Neural cell (in vitro differentiated cells): ENCODE results near the gene HEPACAM. TPM values are rescaled to one million over a fixed set of nuclear protein-coding genes. Genes with fewer than 3 reads are reported as not detected.
A peak's percentile ranks its signal among the peaks of the same experiment; 100 is the strongest.

ENCODE experiments used
- H2AFZ ChIP-seq: fragments of 200-600, 300-800 bp; sonication (generic), shearing (Covaris generic); 2 replicates; pipeline ENCODE4 v1.6.0; 2014; ENCODE audit warnings: low read depth, mild to moderate bottlenecking, antibody characterized with exemption, low read length, moderate library complexity
- H3F3A ChIP-seq: fragments of 200-600 bp; shearing (Covaris generic); 2 replicates; pipeline ENCODE4 v1.6.1; 2016; ENCODE audit warnings: mild to moderate bottlenecking, moderate library complexity, mixed read lengths, antibody characterized with exemption, low read length; ENCODE audit not compliant: insufficient read depth, poor library complexity, severe bottlenecking
- H3K27ac ChIP-seq: fragments of 200-600, 300-800 bp; sonication (generic), shearing (Covaris generic); 2 replicates; pipeline ENCODE4 v1.5.1; 2014; ENCODE audit warnings: mild to moderate bottlenecking, low read length, moderate library complexity
- H3K27me3 ChIP-seq: fragments of 300-800, 200-600 bp; sonication (generic), shearing (Covaris generic); 2 replicates; pipeline ENCODE4 v1.6.0; 2014; ENCODE audit warnings: mild to moderate bottlenecking, low read depth, low read length, moderate library complexity; ENCODE audit not compliant: insufficient read depth
- H3K36me3 ChIP-seq: fragments of 300-800, 200-600 bp; sonication (generic), shearing (Covaris generic); 2 replicates; pipeline ENCODE4 v1.5.1; 2014; ENCODE audit warnings: mild to moderate bottlenecking, antibody characterized with exemption, low read length, moderate library complexity; ENCODE audit not compliant: insufficient read depth
- H3K4me2 ChIP-seq: fragments of 300-800, 200-600 bp; sonication (generic), shearing (Covaris generic); 2 replicates; pipeline ENCODE4 v1.6.0; 2014; ENCODE audit warnings: mild to moderate bottlenecking, low read length
- H3K4me3 ChIP-seq: fragments of 300-800, 200-600 bp; sonication (generic), shearing (Covaris generic); 2 replicates; pipeline ENCODE4 v1.5.1; 2014; ENCODE audit warnings: mild to moderate bottlenecking, low read length, moderate library complexity
- H3K79me2 ChIP-seq: fragments of 200-600 bp; shearing (Covaris generic); replicated peaks from 2 replicates; pipeline ENCODE4 v1.6.0; 2014; ENCODE audit warnings: mild to moderate bottlenecking, low read length, moderate library complexity; ENCODE audit not compliant: insufficient read depth
- H3K9ac ChIP-seq: fragments of 300-800, 200-600 bp; sonication (generic), shearing (Covaris generic); 2 replicates; pipeline ENCODE4 v1.6.1; 2016; ENCODE audit warnings: mild to moderate bottlenecking, low read length, mixed read lengths
- H3K9me2 ChIP-seq: fragments of 200-600 bp; shearing (Covaris generic); 2 replicates; pipeline ENCODE4 v1.6.1; 2016; ENCODE audit warnings: mild to moderate bottlenecking, low read length, mixed read lengths; ENCODE audit not compliant: insufficient read depth
- H3K9me3 ChIP-seq: fragments of 200-600, 300-800 bp; sonication (generic), shearing (Covaris generic); 2 replicates; pipeline ENCODE4 v1.6.1; 2016; ENCODE audit warnings: mild to moderate bottlenecking, mixed run types, low read length, moderate library complexity, mixed read lengths
- H4K20me1 ChIP-seq: fragments of 200-600 bp; shearing (Covaris generic); 2 replicates; pipeline ENCODE4 v1.6.1; 2016; ENCODE audit warnings: mild to moderate bottlenecking, mixed run types; ENCODE audit not compliant: insufficient read depth
- EP300 ChIP-seq: fragments of 450-650 bp; conservative IDR thresholded peaks from 2 replicates; pipeline ENCODE4 v1.6.1; 2014; ENCODE audit warnings: antibody characterized with exemption, mild to moderate bottlenecking, moderate library complexity; ENCODE audit not compliant: poor library complexity, severe bottlenecking
- EZH2 ChIP-seq: fragments of 200-600, 300-800 bp; shearing (Covaris generic), sonication (generic); IDR thresholded peaks from 2 replicates; pipeline ENCODE4 v1.6.1; 2014; ENCODE audit warnings: antibody characterized with exemption, low read length, borderline replicate concordance, mild to moderate bottlenecking; ENCODE audit not compliant: insufficient read depth, poor library complexity, severe bottlenecking
- MXI1 ChIP-seq: fragments of 450-650 bp; conservative IDR thresholded peaks from 2 replicates; pipeline ENCODE4 v1.6.1; 2014; ENCODE audit warnings: antibody characterized with exemption, mild to moderate bottlenecking; ENCODE audit not compliant: poor library complexity, severe bottlenecking
- POLR2AphosphoS5 ChIP-seq: IDR thresholded peaks from 2 replicates; pipeline ENCODE4 v1.6.1; 2012
- RAD21 ChIP-seq: fragments of 450-650 bp; conservative IDR thresholded peaks from 2 replicates; pipeline ENCODE4 v1.6.1; 2014; ENCODE audit warnings: antibody characterized with exemption, mild to moderate bottlenecking, moderate library complexity
- SMC3 ChIP-seq: fragments of 450-650 bp; conservative IDR thresholded peaks from 2 replicates; pipeline ENCODE4 v1.6.1; 2014; ENCODE audit warnings: antibody characterized with exemption, mild to moderate bottlenecking, moderate library complexity; ENCODE audit not compliant: poor library complexity
- TAF1 ChIP-seq: IDR thresholded peaks from 2 replicates; pipeline ENCODE4 v1.6.1; 2012; ENCODE audit warnings: low read depth
- polyA plus RNA-seq: library from polyadenylated mRNA; depleted of rRNA; stranded (reverse); fragments of >200 nt; gene quantifications from 2 replicates; pipeline ENCODE4 v1.2.3, GENCODE V29; 2014
- TF ChIP-seq, protein P1 (sequence below): fragments of 450-650 bp; IDR thresholded peaks from 2 replicates; pipeline ENCODE4 v1.5.1; 2014; ENCODE audit warnings: antibody characterized with exemption, mild to moderate bottlenecking, moderate library complexity; ENCODE audit not compliant: poor library complexity, severe bottlenecking
- TF ChIP-seq, protein P2 (sequence below): IDR thresholded peaks from 2 replicates; pipeline ENCODE4 v1.6.1; 2012; ENCODE audit warnings: borderline replicate concordance

HEPACAM gene
- polyA plus RNA-seq, 1 donor from 2014 or later, result not detected

DNA sequence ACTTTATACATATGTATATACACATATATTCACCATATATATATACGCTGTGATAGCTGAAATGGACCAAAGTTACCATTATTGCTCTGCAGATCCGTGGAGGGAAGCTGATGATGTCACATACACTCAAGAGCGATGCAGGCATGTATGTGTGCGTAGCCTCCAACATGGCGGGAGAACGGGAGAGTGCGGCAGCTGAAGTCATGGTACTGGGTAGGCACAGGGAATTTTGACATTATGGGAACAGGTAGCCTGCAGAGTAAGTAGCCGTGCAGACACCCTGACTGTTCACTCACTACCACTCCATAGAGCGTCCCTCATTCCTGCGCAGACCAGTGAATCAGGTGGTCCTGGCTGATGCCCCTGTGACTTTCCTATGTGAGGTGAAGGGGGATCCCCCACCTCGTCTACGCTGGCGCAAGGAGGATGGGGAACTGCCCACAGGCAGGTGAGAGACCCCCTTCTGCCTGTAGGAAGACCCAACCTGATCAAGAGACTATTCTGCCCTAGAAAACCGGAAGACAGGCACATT, 65.9 kb downstream of the HEPACAM start:
- H3K9me3 ChIP-seq, result no peaks in the 10 kb centered on the region
- H3K36me3 ChIP-seq, result no peaks in the 10 kb centered on the region
- no peak overlapping the region for H2AFZ ChIP-seq
- H3K4me3 ChIP-seq, result no peak overlapping the region
- no peak for TF ChIP-seq MXI1
- TF ChIP-seq, protein P1, sequence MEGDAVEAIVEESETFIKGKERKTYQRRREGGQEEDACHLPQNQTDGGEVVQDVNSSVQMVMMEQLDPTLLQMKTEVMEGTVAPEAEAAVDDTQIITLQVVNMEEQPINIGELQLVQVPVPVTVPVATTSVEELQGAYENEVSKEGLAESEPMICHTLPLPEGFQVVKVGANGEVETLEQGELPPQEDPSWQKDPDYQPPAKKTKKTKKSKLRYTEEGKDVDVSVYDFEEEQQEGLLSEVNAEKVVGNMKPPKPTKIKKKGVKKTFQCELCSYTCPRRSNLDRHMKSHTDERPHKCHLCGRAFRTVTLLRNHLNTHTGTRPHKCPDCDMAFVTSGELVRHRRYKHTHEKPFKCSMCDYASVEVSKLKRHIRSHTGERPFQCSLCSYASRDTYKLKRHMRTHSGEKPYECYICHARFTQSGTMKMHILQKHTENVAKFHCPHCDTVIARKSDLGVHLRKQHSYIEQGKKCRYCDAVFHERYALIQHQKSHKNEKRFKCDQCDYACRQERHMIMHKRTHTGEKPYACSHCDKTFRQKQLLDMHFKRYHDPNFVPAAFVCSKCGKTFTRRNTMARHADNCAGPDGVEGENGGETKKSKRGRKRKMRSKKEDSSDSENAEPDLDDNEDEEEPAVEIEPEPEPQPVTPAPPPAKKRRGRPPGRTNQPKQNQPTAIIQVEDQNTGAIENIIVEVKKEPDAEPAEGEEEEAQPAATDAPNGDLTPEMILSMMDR, result no peak
- TF ChIP-seq EP300, result no peak
- no peak overlapping the region for H3K4me2 ChIP-seq
- peaks cover 79% of the 10 kb centered on the region for H3K27me3 ChIP-seq
- H4K20me1 ChIP-seq, result no peaks in the 10 kb centered on the region
- no peak overlapping the region for H3K27ac ChIP-seq
- no peaks in the 10 kb centered on the region for H3K9me2 ChIP-seq
- no peaks in the 10 kb centered on the region for H3F3A ChIP-seq
- H3K79me2 ChIP-seq, result no peaks in the 10 kb centered on the region
- no peak overlapping the region for H3K9ac ChIP-seq

DNA sequence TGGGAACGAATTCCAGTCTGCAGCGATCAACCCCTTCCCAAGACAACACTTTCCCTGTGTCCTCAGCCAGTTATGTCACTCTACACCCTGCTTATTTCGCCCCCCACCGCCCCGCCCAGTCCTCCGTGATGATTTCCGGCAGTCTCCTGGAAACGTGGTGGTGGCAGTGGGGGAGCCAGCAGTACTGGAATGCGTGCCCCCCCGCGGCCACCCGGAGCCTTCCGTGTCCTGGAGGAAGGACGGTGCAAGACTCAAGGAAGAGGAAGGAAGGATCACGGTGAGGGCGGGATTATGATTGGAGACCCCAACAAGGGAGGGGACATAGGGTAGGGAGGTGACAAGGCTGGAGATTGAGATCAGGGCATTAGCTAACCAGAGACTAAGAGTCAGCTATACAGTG, 66.5 kb downstream of the HEPACAM start:
- no peak overlapping the region for H3K4me2 ChIP-seq
- H3K36me3 ChIP-seq, result no peaks in the 10 kb centered on the region
- H3K9ac ChIP-seq, result no peak overlapping the region
- H3K79me2 ChIP-seq, result no peaks in the 10 kb centered on the region
- H3K9me3 ChIP-seq, result no peaks in the 10 kb centered on the region
- H3K9me2 ChIP-seq, result no peaks in the 10 kb centered on the region
- no peaks in the 10 kb centered on the region for H4K20me1 ChIP-seq
- H3K27me3 ChIP-seq, result peaks cover 84% of the 10 kb centered on the region
- TF ChIP-seq MXI1 (no peak), TAF1 (no peak), POLR2AphosphoS5 (no peak), EZH2 (no peak), SMC3 (no peak), RAD21 (no peak), EP300 (no peak)
- TF ChIP-seq, protein P1, result no peak
- TF ChIP-seq, protein P2, sequence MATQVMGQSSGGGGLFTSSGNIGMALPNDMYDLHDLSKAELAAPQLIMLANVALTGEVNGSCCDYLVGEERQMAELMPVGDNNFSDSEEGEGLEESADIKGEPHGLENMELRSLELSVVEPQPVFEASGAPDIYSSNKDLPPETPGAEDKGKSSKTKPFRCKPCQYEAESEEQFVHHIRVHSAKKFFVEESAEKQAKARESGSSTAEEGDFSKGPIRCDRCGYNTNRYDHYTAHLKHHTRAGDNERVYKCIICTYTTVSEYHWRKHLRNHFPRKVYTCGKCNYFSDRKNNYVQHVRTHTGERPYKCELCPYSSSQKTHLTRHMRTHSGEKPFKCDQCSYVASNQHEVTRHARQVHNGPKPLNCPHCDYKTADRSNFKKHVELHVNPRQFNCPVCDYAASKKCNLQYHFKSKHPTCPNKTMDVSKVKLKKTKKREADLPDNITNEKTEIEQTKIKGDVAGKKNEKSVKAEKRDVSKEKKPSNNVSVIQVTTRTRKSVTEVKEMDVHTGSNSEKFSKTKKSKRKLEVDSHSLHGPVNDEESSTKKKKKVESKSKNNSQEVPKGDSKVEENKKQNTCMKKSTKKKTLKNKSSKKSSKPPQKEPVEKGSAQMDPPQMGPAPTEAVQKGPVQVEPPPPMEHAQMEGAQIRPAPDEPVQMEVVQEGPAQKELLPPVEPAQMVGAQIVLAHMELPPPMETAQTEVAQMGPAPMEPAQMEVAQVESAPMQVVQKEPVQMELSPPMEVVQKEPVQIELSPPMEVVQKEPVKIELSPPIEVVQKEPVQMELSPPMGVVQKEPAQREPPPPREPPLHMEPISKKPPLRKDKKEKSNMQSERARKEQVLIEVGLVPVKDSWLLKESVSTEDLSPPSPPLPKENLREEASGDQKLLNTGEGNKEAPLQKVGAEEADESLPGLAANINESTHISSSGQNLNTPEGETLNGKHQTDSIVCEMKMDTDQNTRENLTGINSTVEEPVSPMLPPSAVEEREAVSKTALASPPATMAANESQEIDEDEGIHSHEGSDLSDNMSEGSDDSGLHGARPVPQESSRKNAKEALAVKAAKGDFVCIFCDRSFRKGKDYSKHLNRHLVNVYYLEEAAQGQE, result no peak
- H3F3A ChIP-seq, result no peaks in the 10 kb centered on the region
- peak overlapping the region; percentile 55 for H3K4me3 ChIP-seq
- H2AFZ ChIP-seq, result no peak overlapping the region
- no peak overlapping the region for H3K27ac ChIP-seq

Other genes starting within 250 kb of the HEPACAM start
- 0.69 and 1.1 TPM in 2 replicates for gene NRGN, start 196.1 kb downstream of the HEPACAM start, polyA plus RNA-seq
- gene VSIG2, start 183.8 kb downstream of the HEPACAM start, polyA plus RNA-seq, result not detected in 2 replicates
- gene ESAM, start 173.8 kb downstream of the HEPACAM start, polyA plus RNA-seq, result 0.77 TPM in 1 of 2 replicates, not detected in the other
- gene MSANTD2, start 135.6 kb downstream of the HEPACAM start, polyA plus RNA-seq, result 40.8 and 45.3 TPM in 2 replicates
- 12.8 and 25.3 TPM in 2 replicates for gene ROBO3, start 70.6 kb downstream of the HEPACAM start, polyA plus RNA-seq
- not detected in 2 replicates for gene ROBO4, start 38.2 kb downstream of the HEPACAM start, polyA plus RNA-seq
- not detected in 2 replicates for gene HEPN1, start 16.8 kb downstream of the HEPACAM start, polyA plus RNA-seq
- 0.88 and 2.5 TPM in 2 replicates for gene CCDC15, start 18.2 kb upstream of the HEPACAM start, polyA plus RNA-seq
- 0.12 and 0.14 TPM in 2 replicates for gene SLC37A2, start 127.3 kb upstream of the HEPACAM start, polyA plus RNA-seq
- 70.0 and 86.6 TPM in 2 replicates for gene TMEM218, start 175.6 kb upstream of the HEPACAM start, polyA plus RNA-seq
- 0.99 and 1.2 TPM in 2 replicates for gene PKNOX2, start 228.7 kb upstream of the HEPACAM start, polyA plus RNA-seq